Measurements from ENCODE around the gene FAM216B.

FAM216B gene

GRCh38 chr13:42735010-42735409 is 46.4 kb upstream of the FAM216B start:
- Histone ChIP-seq H3K27ac (ENCODE audit: low read depth, low read length) (no peak overlapping the region), H3K9me3 (ENCODE audit: insufficient read depth, low read length) (no peaks in the 10 kb centered on the region), H3F3A (ENCODE audit: insufficient read depth) (no peaks in the 10 kb centered on the region), H3K4me3 (ENCODE audit: insufficient read depth, low read length, poor library complexity, severe bottlenecking) (no peak overlapping the region), H3K9ac (ENCODE audit: low read length) (no peak overlapping the region), H3K36me3 (ENCODE audit: low read length) (no peaks in the 10 kb centered on the region), H4K20me1 (ENCODE audit: low read depth, low read length) (no peaks in the 10 kb centered on the region), H3K79me2 (ENCODE audit: insufficient read depth, low read length) (no peaks in the 10 kb centered on the region), H2AFZ (ENCODE audit: low read depth, low read length, severe bottlenecking) (no peak overlapping the region), H3K4me2 (ENCODE audit: low read depth, low read length, poor library complexity, severe bottlenecking) (no peak overlapping the region), H3K27me3 (ENCODE audit: low read length) (no peaks in the 10 kb centered on the region), H3K9me2 (replicated peaks; ENCODE audit: insufficient read depth, low read length) (0 out of 2 replicates have a peak, but pooled peaks cover 3% of the 10 kb centered on the region)
- no peak for TF ChIP-seq CTCF (IDR thresholded peaks at IDR 0.05; ENCODE audit: insufficient read depth, low read length, poor library complexity, severe bottlenecking)
- no peak for TF ChIP-seq EZH2phosphoT487 (conservative IDR thresholded peaks at IDR 0.05; ENCODE audit: low read length)

GRCh38 chr13:42740753-42741152 is 40.6 kb upstream of the FAM216B start:
- Histone ChIP-seq H3K9me3 (ENCODE audit: insufficient read depth, low read length) (no peaks in the 10 kb centered on the region), H3K27ac (ENCODE audit: low read depth, low read length) (no peak overlapping the region), H4K20me1 (ENCODE audit: low read depth, low read length) (no peaks in the 10 kb centered on the region), H2AFZ (ENCODE audit: low read depth, low read length, severe bottlenecking) (no peak overlapping the region), H3K9me2 (replicated peaks; ENCODE audit: insufficient read depth, low read length) (no peaks in the 10 kb centered on the region), H3K79me2 (ENCODE audit: insufficient read depth, low read length) (no peaks in the 10 kb centered on the region), H3K4me2 (ENCODE audit: low read depth, low read length, poor library complexity, severe bottlenecking) (no peak overlapping the region), H3K36me3 (ENCODE audit: low read length) (no peaks in the 10 kb centered on the region), H3K4me3 (ENCODE audit: insufficient read depth, low read length, poor library complexity, severe bottlenecking) (no peak overlapping the region), H3K27me3 (ENCODE audit: low read length) (no peaks in the 10 kb centered on the region), H3F3A (ENCODE audit: insufficient read depth) (no peaks in the 10 kb centered on the region), H3K9ac (ENCODE audit: low read length) (no peak overlapping the region)
- TF ChIP-seq CTCF (IDR thresholded peaks at IDR 0.05; ENCODE audit: insufficient read depth, low read length, poor library complexity, severe bottlenecking): no peak
- TF ChIP-seq EZH2phosphoT487 (conservative IDR thresholded peaks at IDR 0.05; ENCODE audit: low read length): no peak

GRCh38 chr13:42741914-42742313 is 39.5 kb upstream of the FAM216B start:
- H3K27me3 ChIP-seq (ENCODE audit: low read length): no peaks in the 10 kb centered on the region

More at GRCh38 chr13:42741914-42742313, 39.5 kb upstream of the FAM216B start:
- Histone ChIP-seq H2AFZ (ENCODE audit: low read depth, low read length, severe bottlenecking) (no peak overlapping the region), H3K27ac (ENCODE audit: low read depth, low read length) (no peak overlapping the region), H3F3A (ENCODE audit: insufficient read depth) (no peaks in the 10 kb centered on the region), H3K79me2 (ENCODE audit: insufficient read depth, low read length) (no peaks in the 10 kb centered on the region), H3K4me3 (ENCODE audit: insufficient read depth, low read length, poor library complexity, severe bottlenecking) (no peak overlapping the region), H4K20me1 (ENCODE audit: low read depth, low read length) (no peaks in the 10 kb centered on the region), H3K9ac (ENCODE audit: low read length) (no peak overlapping the region), H3K9me2 (replicated peaks; ENCODE audit: insufficient read depth, low read length) (no peaks in the 10 kb centered on the region), H3K4me2 (ENCODE audit: low read depth, low read length, poor library complexity, severe bottlenecking) (no peak overlapping the region), H3K9me3 (ENCODE audit: insufficient read depth, low read length) (no peaks in the 10 kb centered on the region), H3K36me3 (ENCODE audit: low read length) (no peaks in the 10 kb centered on the region)
- TF ChIP-seq CTCF (IDR thresholded peaks at IDR 0.05; ENCODE audit: insufficient read depth, low read length, poor library complexity, severe bottlenecking): no peak
- TF ChIP-seq EZH2phosphoT487 (conservative IDR thresholded peaks at IDR 0.05; ENCODE audit: low read length): no peak
